HL-60 (cell line): ENCODE measurements around the gene RABL2A.
"Not testable (repeated sequence)": the region's sequence is repeated elsewhere in the genome, so short reads cannot be mapped to it uniquely, and the experiment has no call there.

Experiments used
- GABPA ChIP-seq: IDR thresholded peaks from 2 replicates; pipeline ENCODE4 v1.6.1; 2012; ENCODE audit warnings: low read depth
- TF ChIP-seq, protein P1 (sequence below): IDR thresholded peaks from one replicate; pipeline ENCODE4 v1.5.1; 2011; ENCODE audit warnings: low read length, control low read depth, inconsistent platforms; ENCODE audit not compliant: insufficient read depth
- TF ChIP-seq, protein P2 (sequence below): IDR thresholded peaks from 2 replicates; pipeline ENCODE4 v1.6.1; 2012; ENCODE audit warnings: low read depth; ENCODE audit not compliant: insufficient replicate concordance

DNA sequence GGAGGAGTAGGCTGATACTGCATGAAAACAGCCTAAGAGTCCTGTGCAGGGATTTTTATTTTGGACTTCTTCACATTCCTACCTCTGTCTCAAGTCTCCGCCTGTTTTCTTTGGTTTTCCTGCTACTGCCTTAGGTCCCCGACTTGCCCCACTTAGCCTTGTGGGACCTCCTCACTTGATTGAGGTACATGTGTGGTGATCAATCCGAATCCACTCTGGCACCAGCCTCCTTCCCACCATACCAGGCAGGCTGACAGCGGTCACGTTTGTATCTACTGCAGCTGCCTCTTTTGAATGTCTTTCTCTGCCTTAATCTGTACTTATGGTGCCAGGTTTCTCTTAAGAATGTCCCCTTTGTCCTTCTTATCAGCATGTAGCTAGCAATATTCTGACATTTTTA lies 22.4 kb upstream of the RABL2A start:
- TF ChIP-seq, protein P1, sequence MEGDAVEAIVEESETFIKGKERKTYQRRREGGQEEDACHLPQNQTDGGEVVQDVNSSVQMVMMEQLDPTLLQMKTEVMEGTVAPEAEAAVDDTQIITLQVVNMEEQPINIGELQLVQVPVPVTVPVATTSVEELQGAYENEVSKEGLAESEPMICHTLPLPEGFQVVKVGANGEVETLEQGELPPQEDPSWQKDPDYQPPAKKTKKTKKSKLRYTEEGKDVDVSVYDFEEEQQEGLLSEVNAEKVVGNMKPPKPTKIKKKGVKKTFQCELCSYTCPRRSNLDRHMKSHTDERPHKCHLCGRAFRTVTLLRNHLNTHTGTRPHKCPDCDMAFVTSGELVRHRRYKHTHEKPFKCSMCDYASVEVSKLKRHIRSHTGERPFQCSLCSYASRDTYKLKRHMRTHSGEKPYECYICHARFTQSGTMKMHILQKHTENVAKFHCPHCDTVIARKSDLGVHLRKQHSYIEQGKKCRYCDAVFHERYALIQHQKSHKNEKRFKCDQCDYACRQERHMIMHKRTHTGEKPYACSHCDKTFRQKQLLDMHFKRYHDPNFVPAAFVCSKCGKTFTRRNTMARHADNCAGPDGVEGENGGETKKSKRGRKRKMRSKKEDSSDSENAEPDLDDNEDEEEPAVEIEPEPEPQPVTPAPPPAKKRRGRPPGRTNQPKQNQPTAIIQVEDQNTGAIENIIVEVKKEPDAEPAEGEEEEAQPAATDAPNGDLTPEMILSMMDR: not testable (repeated sequence)
- TF ChIP-seq, protein P2, sequence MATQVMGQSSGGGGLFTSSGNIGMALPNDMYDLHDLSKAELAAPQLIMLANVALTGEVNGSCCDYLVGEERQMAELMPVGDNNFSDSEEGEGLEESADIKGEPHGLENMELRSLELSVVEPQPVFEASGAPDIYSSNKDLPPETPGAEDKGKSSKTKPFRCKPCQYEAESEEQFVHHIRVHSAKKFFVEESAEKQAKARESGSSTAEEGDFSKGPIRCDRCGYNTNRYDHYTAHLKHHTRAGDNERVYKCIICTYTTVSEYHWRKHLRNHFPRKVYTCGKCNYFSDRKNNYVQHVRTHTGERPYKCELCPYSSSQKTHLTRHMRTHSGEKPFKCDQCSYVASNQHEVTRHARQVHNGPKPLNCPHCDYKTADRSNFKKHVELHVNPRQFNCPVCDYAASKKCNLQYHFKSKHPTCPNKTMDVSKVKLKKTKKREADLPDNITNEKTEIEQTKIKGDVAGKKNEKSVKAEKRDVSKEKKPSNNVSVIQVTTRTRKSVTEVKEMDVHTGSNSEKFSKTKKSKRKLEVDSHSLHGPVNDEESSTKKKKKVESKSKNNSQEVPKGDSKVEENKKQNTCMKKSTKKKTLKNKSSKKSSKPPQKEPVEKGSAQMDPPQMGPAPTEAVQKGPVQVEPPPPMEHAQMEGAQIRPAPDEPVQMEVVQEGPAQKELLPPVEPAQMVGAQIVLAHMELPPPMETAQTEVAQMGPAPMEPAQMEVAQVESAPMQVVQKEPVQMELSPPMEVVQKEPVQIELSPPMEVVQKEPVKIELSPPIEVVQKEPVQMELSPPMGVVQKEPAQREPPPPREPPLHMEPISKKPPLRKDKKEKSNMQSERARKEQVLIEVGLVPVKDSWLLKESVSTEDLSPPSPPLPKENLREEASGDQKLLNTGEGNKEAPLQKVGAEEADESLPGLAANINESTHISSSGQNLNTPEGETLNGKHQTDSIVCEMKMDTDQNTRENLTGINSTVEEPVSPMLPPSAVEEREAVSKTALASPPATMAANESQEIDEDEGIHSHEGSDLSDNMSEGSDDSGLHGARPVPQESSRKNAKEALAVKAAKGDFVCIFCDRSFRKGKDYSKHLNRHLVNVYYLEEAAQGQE: not testable (repeated sequence)
- not testable (repeated sequence) for TF ChIP-seq GABPA
